Mucosa of gallbladder (tissue), 1 donor: ENCODE measurements around the gene TULP3. TPM values are rescaled to one million over a fixed set of nuclear protein-coding genes. Genes with fewer than 3 reads are reported as not detected.
"Not testable (repeated sequence)": the region's sequence is repeated elsewhere in the genome, so short reads cannot be mapped to it uniquely, and the experiment has no call there.

Experiments used
- DNase-seq: peaks from one replicate; pipeline ENCODE4 v3.0.0-alpha.2; 2020; ENCODE audit warnings: low spot score
- total RNA-seq: library from RNA; stranded (reverse); gene quantifications from one replicate; pipeline ENCODE4 v1.2.1, GENCODE V29; 2021
- donor health status: DM: no; HTN: no; CAD: no.

TULP3 gene
- 20.7 TPM for total RNA-seq

GRCh38 chr12:2890388-2891239 lies at the start of gene TULP3:
Gene TULP3 (plus strand): TSS chr12:2890891. CDS start chr12:2890948, 57 bp downstream.
- peak; percentile 99 for DNase-seq

GRCh38 chr12:2841056-2841650 lies 49.5 kb upstream of the TULP3 start:
- no peak for DNase-seq

GRCh38 chr12:2842948-2843347 lies 47.7 kb upstream of the TULP3 start:
- DNase-seq, result no peak

- DNase-seq, result no peak
Observed at GRCh38 chr12:2844786-2845185, 45.9 kb upstream of the TULP3 start.

GRCh38 chr12:2845280-2845679 lies 45.4 kb upstream of the TULP3 start:
- peak; percentile 14 for DNase-seq

- DNase-seq, result no peak
Observed at GRCh38 chr12:2851931-2852330, 38.8 kb upstream of the TULP3 start.

GRCh38 chr12:2853626-2854025 lies 37.1 kb upstream of the TULP3 start:
- DNase-seq, result peak; percentile 79

- DNase-seq, result no peak
Observed at GRCh38 chr12:2854669-2855453, 35.8 kb upstream of the TULP3 start.

GRCh38 chr12:2855546-2855945 lies 35.1 kb upstream of the TULP3 start:
- DNase-seq, result no peak

GRCh38 chr12:2856051-2856450 lies 34.6 kb upstream of the TULP3 start:
- DNase-seq, result no peak

- no peak for DNase-seq
Observed at GRCh38 chr12:2857021-2857431, 33.7 kb upstream of the TULP3 start, which contains the start of gene TEX52. Gene TEX52 (minus strand): TSS chr12:2857039. CDS start chr12:2857026, 13 bp downstream.

GRCh38 chr12:2857576-2857975 lies 33.1 kb upstream of the TULP3 start:
- DNase-seq, result no peak

GRCh38 chr12:2858334-2858733 lies 32.4 kb upstream of the TULP3 start:
- no peak for DNase-seq

GRCh38 chr12:2858944-2859421 lies 31.7 kb upstream of the TULP3 start:
- DNase-seq, result no peak

GRCh38 chr12:2860170-2860569 lies 30.5 kb upstream of the TULP3 start:
- no peak for DNase-seq

GRCh38 chr12:2862876-2863275 lies 27.8 kb upstream of the TULP3 start:
- DNase-seq, result no peak

- not testable (repeated sequence) for DNase-seq
Observed at GRCh38 chr12:2863402-2863801, 27.3 kb upstream of the TULP3 start.

- no peak for DNase-seq
Observed at GRCh38 chr12:2864198-2864597, 26.5 kb upstream of the TULP3 start.

- not testable (repeated sequence) for DNase-seq
Observed at GRCh38 chr12:2868986-2869632, 21.6 kb upstream of the TULP3 start.

- no peak for DNase-seq
Observed at GRCh38 chr12:2876431-2877046, 14.2 kb upstream of the TULP3 start.
